OCI-LY1 (cell line): ENCODE results near the gene LNP1.

ENCODE experiments used
- EZH2 ChIP-seq: fragments of 200-600 bp; sonication (generic), shearing (Covaris generic); IDR thresholded peaks from 2 replicates; pipeline ENCODE4 v1.8.0; 2017; ENCODE audit warnings: borderline replicate concordance, mixed run types, mild to moderate bottlenecking, antibody characterized with exemption, low read length, moderate library complexity, mixed read lengths
- TF ChIP-seq, protein P1 (sequence below): fragments of 200-600 bp; sonication (generic), shearing (Covaris generic); IDR thresholded peaks from 2 replicates; pipeline ENCODE4 v1.5.1; 2017; ENCODE audit warnings: mild to moderate bottlenecking, antibody characterized with exemption, low read length, moderate library complexity, mixed read lengths

- TF ChIP-seq, protein P1, sequence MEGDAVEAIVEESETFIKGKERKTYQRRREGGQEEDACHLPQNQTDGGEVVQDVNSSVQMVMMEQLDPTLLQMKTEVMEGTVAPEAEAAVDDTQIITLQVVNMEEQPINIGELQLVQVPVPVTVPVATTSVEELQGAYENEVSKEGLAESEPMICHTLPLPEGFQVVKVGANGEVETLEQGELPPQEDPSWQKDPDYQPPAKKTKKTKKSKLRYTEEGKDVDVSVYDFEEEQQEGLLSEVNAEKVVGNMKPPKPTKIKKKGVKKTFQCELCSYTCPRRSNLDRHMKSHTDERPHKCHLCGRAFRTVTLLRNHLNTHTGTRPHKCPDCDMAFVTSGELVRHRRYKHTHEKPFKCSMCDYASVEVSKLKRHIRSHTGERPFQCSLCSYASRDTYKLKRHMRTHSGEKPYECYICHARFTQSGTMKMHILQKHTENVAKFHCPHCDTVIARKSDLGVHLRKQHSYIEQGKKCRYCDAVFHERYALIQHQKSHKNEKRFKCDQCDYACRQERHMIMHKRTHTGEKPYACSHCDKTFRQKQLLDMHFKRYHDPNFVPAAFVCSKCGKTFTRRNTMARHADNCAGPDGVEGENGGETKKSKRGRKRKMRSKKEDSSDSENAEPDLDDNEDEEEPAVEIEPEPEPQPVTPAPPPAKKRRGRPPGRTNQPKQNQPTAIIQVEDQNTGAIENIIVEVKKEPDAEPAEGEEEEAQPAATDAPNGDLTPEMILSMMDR, result no peak
- no peak for TF ChIP-seq EZH2
Observed at GRCh38 chr3:100438623-100438974, 37.3 kb downstream of the LNP1 start.
